Left ventricle myocardium inferior (tissue), 1 donor: ENCODE results near the gene COA7. TPM values are rescaled to one million over a fixed set of nuclear protein-coding genes. Genes with fewer than 3 reads are reported as not detected.
"Not testable (repeated sequence)": the region's sequence is repeated elsewhere in the genome, so short reads cannot be mapped to it uniquely, and the experiment has no call there.

ENCODE experiments used
- DNase-seq: peaks from one replicate; pipeline ENCODE4 v3.0.0-alpha.2; 2020
- H3K27ac ChIP-seq: fragments of 200-600 bp; replicated peaks from 2 replicates; pipeline ENCODE4 v1.8.0; 2021
- H3K27me3 ChIP-seq: fragments of 200-600 bp; 2 replicates; pipeline ENCODE4 v1.8.0; 2021; ENCODE audit warnings: low read depth
- H3K36me3 ChIP-seq: fragments of 200-600 bp; 2 replicates; pipeline ENCODE4 v1.8.0; 2021
- H3K4me1 ChIP-seq: fragments of 200-600 bp; 2 replicates; pipeline ENCODE4 v1.8.0; 2021
- H3K4me3 ChIP-seq: fragments of 200-600 bp; 2 replicates; pipeline ENCODE4 v1.8.0; 2021; ENCODE audit warnings: mild to moderate bottlenecking, moderate library complexity
- H3K9me3 ChIP-seq: fragments of 200-600 bp; replicated peaks from 2 replicates; pipeline ENCODE4 v1.8.0; 2021
- intact Hi-C: fragments of 100-400 bp; cut with micrococcal nuclease; formaldehyde crosslinking; loops from one replicate; pipeline ENCODE4 v1.11.0; 2022
- total RNA-seq: library from RNA; stranded (reverse); fragmentation: NEBNext Ultra II Directional; extraction: Animal tissue kit (Norgen Biotek cat#: 25700); gene quantifications from one replicate; pipeline ENCODE4 v1.2.1, GENCODE V29; 2021
- TF ChIP-seq, protein P1 (sequence below): fragments of 200-600 bp; IDR thresholded peaks from 2 replicates; pipeline ENCODE4 v1.8.0; 2021; ENCODE audit warnings: antibody characterized with exemption, mild to moderate bottlenecking, borderline replicate concordance
- donor health status: DM: no; HTN: yes; CAD: no; lungs with severe emphysema.

Gene COA7
- total RNA-seq, 1 donor from 2014 or later = 18.5 TPM

DNA sequence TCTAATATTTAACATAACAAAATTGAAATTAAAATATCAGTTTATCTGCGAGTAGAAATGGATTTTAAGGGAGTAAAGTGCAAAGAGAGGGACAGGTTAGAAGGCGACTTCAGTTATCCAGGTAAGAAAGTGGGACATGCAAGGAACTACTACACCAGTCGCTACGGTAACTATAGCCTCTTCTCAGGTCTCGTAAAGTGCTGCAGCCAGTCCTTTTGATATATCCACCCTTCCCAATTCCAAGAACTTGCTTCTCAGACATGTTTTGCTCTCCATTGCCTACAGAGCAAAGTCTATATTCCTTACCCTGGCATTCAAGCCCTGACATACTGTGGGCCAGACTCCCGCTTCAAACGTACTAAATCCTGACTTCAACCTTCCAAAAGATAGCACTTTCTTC, 2.5 kb downstream of the COA7 start:
- no peak for DNase-seq
- H3K27ac ChIP-seq = no peak overlapping the region
- intact Hi-C loops = no loop called here
- no peak overlapping the region for H3K4me3 ChIP-seq
- no peaks in the 10 kb centered on the region for H3K9me3 ChIP-seq
- H3K36me3 ChIP-seq = peaks cover 23% of the 10 kb centered on the region
- no peaks in the 10 kb centered on the region for H3K27me3 ChIP-seq
- TF ChIP-seq, protein P1, sequence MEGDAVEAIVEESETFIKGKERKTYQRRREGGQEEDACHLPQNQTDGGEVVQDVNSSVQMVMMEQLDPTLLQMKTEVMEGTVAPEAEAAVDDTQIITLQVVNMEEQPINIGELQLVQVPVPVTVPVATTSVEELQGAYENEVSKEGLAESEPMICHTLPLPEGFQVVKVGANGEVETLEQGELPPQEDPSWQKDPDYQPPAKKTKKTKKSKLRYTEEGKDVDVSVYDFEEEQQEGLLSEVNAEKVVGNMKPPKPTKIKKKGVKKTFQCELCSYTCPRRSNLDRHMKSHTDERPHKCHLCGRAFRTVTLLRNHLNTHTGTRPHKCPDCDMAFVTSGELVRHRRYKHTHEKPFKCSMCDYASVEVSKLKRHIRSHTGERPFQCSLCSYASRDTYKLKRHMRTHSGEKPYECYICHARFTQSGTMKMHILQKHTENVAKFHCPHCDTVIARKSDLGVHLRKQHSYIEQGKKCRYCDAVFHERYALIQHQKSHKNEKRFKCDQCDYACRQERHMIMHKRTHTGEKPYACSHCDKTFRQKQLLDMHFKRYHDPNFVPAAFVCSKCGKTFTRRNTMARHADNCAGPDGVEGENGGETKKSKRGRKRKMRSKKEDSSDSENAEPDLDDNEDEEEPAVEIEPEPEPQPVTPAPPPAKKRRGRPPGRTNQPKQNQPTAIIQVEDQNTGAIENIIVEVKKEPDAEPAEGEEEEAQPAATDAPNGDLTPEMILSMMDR = no peak
- peaks cover 23% of the 10 kb centered on the region for H3K4me1 ChIP-seq

- Histone ChIP-seq H3K27ac (no peak overlapping the region), H3K4me3 (no peak overlapping the region), H3K27me3 (no peaks in the 10 kb centered on the region), H3K4me1 (peaks cover 21% of the 10 kb centered on the region), H3K9me3 (no peaks in the 10 kb centered on the region), H3K36me3 (peaks cover 36% of the 10 kb centered on the region)
- TF ChIP-seq, protein P1 = no peak
- DNase-seq = no peak
- intact Hi-C loops = no loop called here
Measured at GRCh38 chr1:52693843-52694242, 4.3 kb downstream of the COA7 start.

DNA sequence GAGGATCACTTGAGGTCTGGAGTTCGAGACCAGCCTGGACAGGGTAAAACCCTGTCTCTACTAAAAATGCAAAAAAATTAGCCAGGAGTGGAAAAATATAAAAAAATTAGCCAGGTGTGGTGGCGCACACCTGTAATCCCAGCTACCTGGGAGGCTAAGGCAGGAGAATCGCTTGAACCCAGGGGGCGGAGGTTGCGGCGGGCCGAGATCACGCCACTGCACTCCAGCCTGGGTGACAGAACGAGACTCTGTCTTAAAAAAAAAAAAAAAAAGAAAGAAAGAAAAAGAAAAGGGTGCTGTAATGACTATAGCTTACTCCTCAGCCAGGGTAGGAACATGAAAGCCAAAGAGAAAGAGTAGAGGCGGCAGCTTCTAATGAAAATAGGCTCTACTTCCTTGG, 4.8 kb downstream of the COA7 start:
- Histone ChIP-seq H3K36me3 (peaks cover 41% of the 10 kb centered on the region), H3K4me1 (peaks cover 16% of the 10 kb centered on the region)
- H3K4me3 ChIP-seq, DNase-seq, intact Hi-C loops, H3K9me3 ChIP-seq, H3K27ac ChIP-seq, H3K27me3 ChIP-seq: not testable (repeated sequence)

GRCh38 chr1:52692697-52693096, 5.5 kb downstream of the COA7 start:
- Histone ChIP-seq H3K27ac (no peak overlapping the region), H3K4me3 (no peak overlapping the region), H3K36me3 (peaks cover 48% of the 10 kb centered on the region), H3K9me3 (no peaks in the 10 kb centered on the region), H3K27me3 (no peaks in the 10 kb centered on the region), H3K4me1 (peaks cover 11% of the 10 kb centered on the region)
- TF ChIP-seq, protein P1 = no peak
- no peak for DNase-seq
- intact Hi-C loops = no loop called here

- Histone ChIP-seq H3K36me3 (peaks cover 57% of the 10 kb centered on the region), H3K4me3 (no peak overlapping the region), H3K9me3 (no peaks in the 10 kb centered on the region), H3K4me1 (peaks cover 6% of the 10 kb centered on the region), H3K27ac (no peak overlapping the region), H3K27me3 (no peaks in the 10 kb centered on the region)
- TF ChIP-seq, protein P1 = no peak
- intact Hi-C loops = no loop called here
- DNase-seq = no peak
Measured at GRCh38 chr1:52691821-52692220, 6.3 kb downstream of the COA7 start.

DNA sequence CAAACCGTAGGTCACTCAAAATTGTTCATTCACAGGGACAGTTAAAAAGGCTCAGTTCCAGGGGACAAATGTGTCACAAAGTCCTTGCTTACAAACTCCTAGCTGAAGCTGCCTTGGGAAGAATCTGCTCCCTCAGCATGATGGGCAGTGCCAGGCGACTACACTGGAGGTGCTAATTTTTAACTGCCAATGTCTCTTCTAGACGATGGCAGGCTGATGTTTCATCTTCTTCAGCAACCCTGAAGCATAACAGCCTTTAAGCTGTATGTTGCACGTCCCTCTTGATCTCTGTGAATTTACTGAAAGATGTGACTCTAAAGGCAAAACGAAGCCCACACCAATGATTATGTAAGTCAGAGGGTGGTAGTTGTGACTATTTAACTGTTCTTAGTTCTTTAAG, 11.3 kb downstream of the COA7 start:
- intact Hi-C loops = loop anchor here (10.0 kb wide), 1 partner anchor 562 kb away; no protein-coding TSS in a partner anchor
- H3K4me3 ChIP-seq = no peak overlapping the region
- peaks cover 11% of the 10 kb centered on the region for H3K4me1 ChIP-seq
- H3K36me3 ChIP-seq = peaks cover 51% of the 10 kb centered on the region
- no peak for DNase-seq
- TF ChIP-seq, protein P1 = no peak
- no peaks in the 10 kb centered on the region for H3K27me3 ChIP-seq
- no peak overlapping the region for H3K27ac ChIP-seq
- no peaks in the 10 kb centered on the region for H3K9me3 ChIP-seq
